Tibial artery (tissue), 4 donors: ENCODE results near the gene HSPBP1.
A peak's percentile ranks its signal among the peaks of the same experiment; 100 is the strongest.

ENCODE experiments used
- DNase-seq, 2 donors: peaks; one replicate each; pipeline ENCODE4 v3.0.0-alpha.2; 2019
- H3K27ac ChIP-seq, 2 donors: fragments of 200-600 bp; sonication (generic) in 1 of 2; 1 replicate in 1 of 2; 2 replicates in 1 of 2; pipeline ENCODE4 v1.5.1; 2018 to 2019; ENCODE audit warnings: mild to moderate bottlenecking in 1 of 2
- H3K27me3 ChIP-seq, 2 donors: fragments of 200-600 bp; sonication (generic) in 1 of 2; one replicate each; pipeline versions ENCODE4 v1.5.1 to v1.6.0; 2016 to 2019
- H3K36me3 ChIP-seq, 3 donors: fragments of 200-600 bp; sonication (generic) in 2 of 3; one replicate each; pipeline ENCODE4 v1.5.1; 2016 to 2019; ENCODE audit warnings: mild to moderate bottlenecking in 2 of 3
- H3K4me1 ChIP-seq, 4 donors: fragments of 200-600 bp; sonication (generic) in 2 of 4; 1 replicate in 3 of 4; 2 replicates in 1 of 4; pipeline ENCODE4 v1.5.1; 2016 to 2019
- H3K4me3 ChIP-seq, 2 donors: fragments of 200-600 bp; sonication (generic) in 1 of 2; 1 replicate in 1 of 2; 2 replicates in 1 of 2; pipeline ENCODE4 v1.5.1; 2018 to 2019; ENCODE audit warnings: mild to moderate bottlenecking in 2 of 2
- H3K9me3 ChIP-seq, 3 donors: fragments of 200-600 bp; sonication (generic) in 1 of 3; one replicate each; pipeline ENCODE4 v1.5.1; 2016 to 2019
- CTCF ChIP-seq, 2 experiments: fragments of 200-600 bp in 1 of 2; fragments of 450-650 bp in 1 of 2; IDR thresholded peaks; one replicate each; pipeline ENCODE4 v1.5.1; 2017 to 2019; ENCODE audit warnings: antibody characterized with exemption in 2 of 2, mild to moderate bottlenecking in 1 of 2, moderate library complexity in 1 of 2
- intact Hi-C: fragments of 100-400 bp; cut with DNase I; formaldehyde crosslinking; loops from one replicate; pipeline ENCODE4 v1.15.0; 2023; ENCODE audit warnings: low total_unique reads

HSPBP1 gene

GRCh38 chr19:55256562-55257460, 23.1 kb downstream of the HSPBP1 start:
- Histone ChIP-seq H3K9me3 (no peaks in the 10 kb centered on the region), H3K27ac (peak overlapping the region in 1 of 2 donors; percentile 85), H3K4me1 (peaks cover 0 to 52% (median 44%) of the 10 kb centered on the region in 4 donors), H3K27me3 (no peaks in the 10 kb centered on the region), H3K36me3 (peaks cover 0 to 9% (median 0%) of the 10 kb centered on the region in 3 donors), H3K4me3 (peak overlapping the region; percentile 91 to 97)
- no peak for DNase-seq
- TF ChIP-seq CTCF (IDR thresholded peaks at IDR 0.05): no peak
- intact Hi-C loops: no loop called here

DNA sequence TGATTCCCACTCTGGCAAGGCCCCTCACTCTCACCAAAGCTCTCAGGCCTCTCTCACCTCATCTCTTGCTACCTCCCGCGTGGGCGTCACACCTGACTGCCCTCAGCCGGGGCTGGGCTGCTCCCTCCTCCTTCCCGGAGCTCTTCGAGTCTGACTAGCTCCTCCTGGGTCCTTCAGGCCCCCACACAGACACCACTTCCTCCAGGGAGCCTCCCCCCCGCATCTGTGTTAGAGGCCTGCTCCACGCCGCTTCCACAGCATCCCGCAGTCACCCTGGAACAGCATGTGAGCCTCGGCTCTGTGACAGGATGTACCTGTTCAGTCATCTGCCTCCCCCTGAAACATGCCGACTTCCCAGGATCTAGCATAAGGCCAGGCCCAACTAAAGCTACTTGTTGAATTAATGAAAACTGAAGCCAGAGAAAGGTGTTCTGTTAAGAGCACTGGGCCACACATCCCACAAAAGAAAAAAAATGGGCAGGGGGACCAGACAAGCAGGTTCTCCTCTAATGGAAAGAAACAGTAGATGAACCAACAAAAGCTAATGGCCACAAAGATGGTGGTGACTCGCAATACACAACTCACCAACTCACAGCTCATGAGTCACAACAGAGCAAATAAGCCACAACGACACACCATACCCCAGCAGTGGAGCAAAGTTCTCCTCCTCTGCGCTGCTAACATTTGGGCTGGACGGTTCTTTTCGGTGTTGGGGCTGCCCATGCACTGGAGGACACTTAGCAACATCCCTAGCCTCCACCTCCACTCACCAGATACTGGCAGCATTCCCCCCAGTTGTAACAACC, 24.1 kb downstream of the HSPBP1 start:
- Histone ChIP-seq H3K27me3 (no peaks in the 10 kb centered on the region), H3K4me3 (no peak overlapping the region), H3K27ac (no peak overlapping the region), H3K36me3 (peaks cover 0 to 13% (median 0%) of the 10 kb centered on the region in 3 donors), H3K4me1 (peaks cover 0 to 54% (median 44%) of the 10 kb centered on the region in 4 donors), H3K9me3 (no peaks in the 10 kb centered on the region)
- TF ChIP-seq CTCF (IDR thresholded peaks at IDR 0.05): no peak
- no peak for DNase-seq
- intact Hi-C loops: no loop called here

- TF ChIP-seq CTCF (IDR thresholded peaks at IDR 0.05): no peak
- Histone ChIP-seq H3K9me3 (no peaks in the 10 kb centered on the region), H3K4me1 (peaks cover 0 to 54% (median 40%) of the 10 kb centered on the region in 4 donors), H3K4me3 (peak overlapping the region; percentile 12 to 26), H3K27ac (no peak overlapping the region), H3K36me3 (peaks cover 0 to 20% (median 0%) of the 10 kb centered on the region in 3 donors), H3K27me3 (no peaks in the 10 kb centered on the region)
- no peak for DNase-seq
- intact Hi-C loops: no loop called here
Measured at GRCh38 chr19:55254625-55254977, 25.3 kb downstream of the HSPBP1 start.

GRCh38 chr19:55253842-55254624, 25.9 kb downstream of the HSPBP1 start:
- TF ChIP-seq CTCF (IDR thresholded peaks at IDR 0.05): no peak
- H3K4me1 ChIP-seq: peaks cover 0 to 56% (median 38%) of the 10 kb centered on the region in 4 donors
- no peaks in the 10 kb centered on the region for H3K9me3 ChIP-seq
- DNase-seq: no peak
- peaks cover 0 to 22% (median 0%) of the 10 kb centered on the region in 3 donors for H3K36me3 ChIP-seq
- peak overlapping the region; percentile 12 to 26 for H3K4me3 ChIP-seq
- intact Hi-C loops: no loop called here
- no peaks in the 10 kb centered on the region for H3K27me3 ChIP-seq
- H3K27ac ChIP-seq: no peak overlapping the region
